ENCODE results near the gene CNTNAP2.

Gene CNTNAP2

DNA sequence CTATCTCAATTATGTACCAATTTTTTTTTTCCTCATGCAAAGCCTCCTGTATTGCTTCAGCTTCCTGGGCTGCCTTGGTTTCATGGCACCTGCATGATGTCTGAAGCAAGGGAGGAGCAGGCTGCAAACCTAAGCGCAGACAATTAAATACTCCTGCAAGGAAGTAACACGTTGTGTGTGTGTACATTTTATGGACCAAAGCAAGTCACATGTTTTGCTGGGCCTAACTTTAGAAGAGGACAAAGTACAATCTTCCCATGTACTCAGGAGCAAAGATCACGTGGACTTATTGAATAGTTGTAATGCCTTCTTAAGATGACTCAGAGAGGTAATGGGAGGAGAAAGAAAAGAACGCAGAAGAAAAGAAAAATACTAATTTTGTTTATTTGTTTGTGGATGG lies 1530.0 kb downstream of the CNTNAP2 start:
- TF ChIP-seq, protein P1, sequence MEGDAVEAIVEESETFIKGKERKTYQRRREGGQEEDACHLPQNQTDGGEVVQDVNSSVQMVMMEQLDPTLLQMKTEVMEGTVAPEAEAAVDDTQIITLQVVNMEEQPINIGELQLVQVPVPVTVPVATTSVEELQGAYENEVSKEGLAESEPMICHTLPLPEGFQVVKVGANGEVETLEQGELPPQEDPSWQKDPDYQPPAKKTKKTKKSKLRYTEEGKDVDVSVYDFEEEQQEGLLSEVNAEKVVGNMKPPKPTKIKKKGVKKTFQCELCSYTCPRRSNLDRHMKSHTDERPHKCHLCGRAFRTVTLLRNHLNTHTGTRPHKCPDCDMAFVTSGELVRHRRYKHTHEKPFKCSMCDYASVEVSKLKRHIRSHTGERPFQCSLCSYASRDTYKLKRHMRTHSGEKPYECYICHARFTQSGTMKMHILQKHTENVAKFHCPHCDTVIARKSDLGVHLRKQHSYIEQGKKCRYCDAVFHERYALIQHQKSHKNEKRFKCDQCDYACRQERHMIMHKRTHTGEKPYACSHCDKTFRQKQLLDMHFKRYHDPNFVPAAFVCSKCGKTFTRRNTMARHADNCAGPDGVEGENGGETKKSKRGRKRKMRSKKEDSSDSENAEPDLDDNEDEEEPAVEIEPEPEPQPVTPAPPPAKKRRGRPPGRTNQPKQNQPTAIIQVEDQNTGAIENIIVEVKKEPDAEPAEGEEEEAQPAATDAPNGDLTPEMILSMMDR (IDR thresholded peaks at IDR 0.05; ENCODE audit: extremely low read depth, missing control alignments): no peak
- DNase-seq (ENCODE audit: low spot score): no peak

DNA sequence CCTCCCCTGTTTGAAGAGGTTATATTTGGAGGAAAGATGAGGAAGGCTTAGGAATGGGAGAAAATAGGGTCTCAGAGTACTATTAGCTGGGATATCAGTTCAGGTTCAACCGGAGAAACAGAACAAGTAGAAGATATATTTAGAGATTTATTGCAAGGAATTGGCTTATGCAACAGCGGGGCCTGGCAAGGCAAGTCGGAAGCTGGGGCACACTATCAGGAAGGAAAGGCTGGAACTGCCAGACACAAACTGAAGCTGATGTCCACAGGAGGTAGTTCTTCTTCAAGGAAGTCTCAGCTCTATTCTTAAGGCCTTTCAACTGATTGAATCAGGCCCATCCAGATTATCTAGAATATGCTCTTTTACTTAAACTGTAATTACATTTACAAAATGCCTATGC lies 1534.4 kb downstream of the CNTNAP2 start:
- TF ChIP-seq, protein P1 (IDR thresholded peaks at IDR 0.05; ENCODE audit: extremely low read depth, missing control alignments): no peak
- DNase-seq (ENCODE audit: low spot score): no peak

DNA sequence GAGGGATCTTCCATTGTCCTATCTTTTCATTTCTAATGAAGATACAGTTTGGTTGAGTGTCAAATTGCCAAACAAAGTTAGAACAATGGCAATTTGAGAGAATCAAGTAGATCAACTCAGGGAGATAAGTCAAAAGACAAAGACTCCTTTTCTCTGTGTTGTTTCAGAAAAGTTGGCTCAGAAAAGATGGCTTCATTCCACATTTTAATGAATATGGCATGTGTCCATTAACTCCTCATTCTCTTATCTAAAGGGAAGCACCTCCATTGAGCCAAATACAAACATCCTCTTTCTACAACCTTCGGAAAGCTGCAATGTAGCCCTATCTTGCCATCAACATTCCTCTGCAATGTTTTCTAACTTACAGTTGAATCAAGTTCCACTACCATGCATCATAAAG lies 1535.0 kb downstream of the CNTNAP2 start:
- no peak for DNase-seq (ENCODE audit: low spot score)
- TF ChIP-seq, protein P1 (IDR thresholded peaks at IDR 0.05; ENCODE audit: extremely low read depth, missing control alignments): no peak

DNA sequence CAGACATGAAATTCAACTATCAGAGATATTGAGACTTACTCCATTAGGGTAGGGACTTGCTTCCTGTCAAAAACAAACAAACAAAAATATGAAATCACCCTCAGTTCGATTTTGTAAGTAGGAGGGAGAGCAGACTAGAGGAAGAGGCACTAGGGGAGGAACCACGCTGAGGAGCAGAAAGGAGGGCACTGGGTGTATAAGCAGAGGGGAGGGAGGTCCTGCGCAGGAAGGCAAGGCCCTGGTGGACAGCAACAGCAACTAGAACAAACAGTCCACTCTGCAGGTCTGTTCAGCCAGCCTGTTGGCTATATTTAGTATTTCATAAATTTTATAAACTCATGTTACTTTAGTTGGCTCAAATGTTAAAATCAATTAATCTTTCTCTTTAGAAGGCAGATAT lies 1536.9 kb downstream of the CNTNAP2 start:
- no peak for DNase-seq (ENCODE audit: low spot score)
- TF ChIP-seq, protein P1 (IDR thresholded peaks at IDR 0.05; ENCODE audit: extremely low read depth, missing control alignments): no peak

DNA sequence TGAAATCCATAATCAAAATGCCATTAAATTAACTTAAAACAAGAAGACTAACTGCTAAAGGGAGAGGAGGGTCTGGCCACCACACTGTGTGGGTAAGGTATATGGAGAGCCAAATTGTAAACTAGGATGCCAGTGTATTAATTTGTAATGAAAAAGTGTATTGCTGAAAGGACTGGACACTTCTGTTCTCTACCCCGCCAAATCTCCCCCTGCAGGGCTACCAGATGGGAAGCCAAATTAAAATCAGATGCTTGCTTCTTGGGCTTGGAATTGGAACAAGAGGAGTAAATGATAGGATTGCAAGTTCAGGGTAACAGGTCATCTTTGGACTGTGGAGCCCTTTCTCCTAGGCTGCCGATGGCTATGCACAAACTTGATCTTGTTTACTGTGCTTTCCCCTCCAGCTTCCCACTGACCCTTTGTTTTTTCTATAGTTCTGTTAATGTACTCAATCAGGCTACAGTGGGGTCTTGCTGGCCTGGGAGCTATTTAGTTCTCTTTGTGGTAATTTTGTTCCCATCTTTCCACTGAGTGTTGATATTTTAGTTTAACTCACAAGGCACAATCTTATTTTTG lies 1541.9 kb downstream of the CNTNAP2 start:
- TF ChIP-seq, protein P1 (IDR thresholded peaks at IDR 0.05; ENCODE audit: extremely low read depth, missing control alignments): no peak
- DNase-seq (ENCODE audit: low spot score): no peak

DNA sequence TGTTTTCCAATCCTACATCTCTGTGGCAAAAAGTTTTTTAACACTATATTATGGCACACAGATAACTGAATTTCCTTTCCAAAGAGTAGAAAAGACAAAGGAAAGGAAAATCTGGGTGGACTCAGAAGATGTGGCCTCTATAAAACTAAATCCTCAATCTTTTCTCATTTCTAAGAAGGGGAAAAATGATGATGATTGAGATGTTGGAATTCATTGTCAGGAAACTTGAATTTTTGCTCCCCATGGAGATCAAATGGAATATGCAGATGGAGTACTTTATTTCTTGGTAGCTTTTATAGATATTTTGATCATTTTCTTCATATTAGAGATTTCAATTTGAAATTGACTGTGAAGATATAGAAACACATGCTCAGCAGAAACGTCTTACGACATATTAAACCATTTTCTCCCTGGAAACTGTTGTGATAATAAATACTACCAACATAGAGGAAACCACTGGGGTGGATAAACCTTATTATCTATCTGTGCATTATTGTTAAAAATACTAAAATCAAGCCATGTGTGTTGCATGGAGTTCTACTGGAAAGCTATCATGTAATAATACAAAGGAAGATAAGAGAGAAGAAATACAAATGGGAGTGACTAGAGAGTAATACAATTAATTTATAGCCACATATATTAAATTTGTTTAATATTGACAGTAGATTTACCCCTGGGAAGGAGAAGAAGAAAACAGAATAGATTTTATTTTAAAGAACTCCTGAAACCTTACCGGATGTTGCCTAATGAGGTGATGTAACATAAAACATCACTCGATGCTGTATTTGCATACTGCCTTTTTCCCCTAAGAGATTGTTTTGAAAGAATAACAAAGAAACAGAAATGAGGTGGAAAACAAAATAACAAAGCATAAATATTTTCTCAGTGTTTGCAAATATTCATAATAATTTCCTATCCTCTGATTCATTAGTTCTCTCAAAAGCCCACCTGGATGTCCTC lies 1542.7 kb downstream of the CNTNAP2 start:
- DNase-seq (ENCODE audit: low spot score): no peak

DNA sequence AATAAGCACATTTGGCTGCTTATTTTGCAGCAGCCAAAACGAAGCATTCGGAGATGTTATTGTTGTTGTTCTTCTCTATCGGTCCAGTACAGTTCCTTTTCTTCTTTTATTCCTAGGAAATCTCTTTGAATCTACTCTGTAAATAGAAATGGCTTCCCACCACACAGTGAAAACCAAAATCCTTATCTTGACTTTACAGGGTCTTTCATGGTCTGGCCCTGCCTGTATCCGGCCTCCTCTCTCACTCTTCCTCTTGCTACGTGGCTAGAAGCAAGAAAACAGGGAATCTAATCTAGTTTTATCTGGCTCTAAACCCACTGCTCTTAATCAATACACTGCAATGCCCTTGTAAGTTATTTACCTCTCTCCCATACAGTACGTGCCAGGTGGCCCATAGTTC lies 1547.9 kb downstream of the CNTNAP2 start:
- no peak for DNase-seq (ENCODE audit: low spot score)
- TF ChIP-seq, protein P1 (IDR thresholded peaks at IDR 0.05; ENCODE audit: extremely low read depth, missing control alignments): no peak

More for the DNA sequence above, 1542.7 kb downstream of the CNTNAP2 start:
- TF ChIP-seq, protein P1 (IDR thresholded peaks at IDR 0.05; ENCODE audit: extremely low read depth, missing control alignments): no peak
